ENCODE results near the gene TENM4. TPM values are rescaled to one million over a fixed set of nuclear protein-coding genes. Genes with fewer than 3 reads are reported as not detected.

Gene TENM4
- total RNA-seq, 2 donors from 2014 or later, result 68.2 to 130 TPM

GRCh38 chr11:78607696-78608095 lies 833.1 kb downstream of the TENM4 start:
- H3K4me1 ChIP-seq (ENCODE audit: control insufficient read depth, insufficient read depth, low read length), result peaks cover 12% of the 10 kb centered on the region
- no peak for DNase-seq
- H3K9me3 ChIP-seq (ENCODE audit: control insufficient read depth, low read length), result peaks cover 19% of the 10 kb centered on the region
- Mint-ChIP-seq H3K36me3 (ENCODE audit: low read depth) (no peaks in the 10 kb centered on the region), H3K4me3 (no peak overlapping the region), H3K9me3 (peaks cover 13% of the 10 kb centered on the region), H3K27me3 (ENCODE audit: insufficient read depth) (peaks cover under 1% of the 10 kb centered on the region), H3K4me1 (peaks cover 23% of the 10 kb centered on the region), H3K27ac (no peak overlapping the region)
- H3K4me3 ChIP-seq (ENCODE audit: low read length), result peak overlapping the region; percentile 9
- H3K9ac ChIP-seq (ENCODE audit: extremely low read depth, low read length, poor library complexity, severe bottlenecking), result no peak overlapping the region
- TF ChIP-seq, protein P1, sequence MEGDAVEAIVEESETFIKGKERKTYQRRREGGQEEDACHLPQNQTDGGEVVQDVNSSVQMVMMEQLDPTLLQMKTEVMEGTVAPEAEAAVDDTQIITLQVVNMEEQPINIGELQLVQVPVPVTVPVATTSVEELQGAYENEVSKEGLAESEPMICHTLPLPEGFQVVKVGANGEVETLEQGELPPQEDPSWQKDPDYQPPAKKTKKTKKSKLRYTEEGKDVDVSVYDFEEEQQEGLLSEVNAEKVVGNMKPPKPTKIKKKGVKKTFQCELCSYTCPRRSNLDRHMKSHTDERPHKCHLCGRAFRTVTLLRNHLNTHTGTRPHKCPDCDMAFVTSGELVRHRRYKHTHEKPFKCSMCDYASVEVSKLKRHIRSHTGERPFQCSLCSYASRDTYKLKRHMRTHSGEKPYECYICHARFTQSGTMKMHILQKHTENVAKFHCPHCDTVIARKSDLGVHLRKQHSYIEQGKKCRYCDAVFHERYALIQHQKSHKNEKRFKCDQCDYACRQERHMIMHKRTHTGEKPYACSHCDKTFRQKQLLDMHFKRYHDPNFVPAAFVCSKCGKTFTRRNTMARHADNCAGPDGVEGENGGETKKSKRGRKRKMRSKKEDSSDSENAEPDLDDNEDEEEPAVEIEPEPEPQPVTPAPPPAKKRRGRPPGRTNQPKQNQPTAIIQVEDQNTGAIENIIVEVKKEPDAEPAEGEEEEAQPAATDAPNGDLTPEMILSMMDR (conservative IDR thresholded peaks at IDR 0.05), result no peak
- no peaks in the 10 kb centered on the region for H3K27me3 ChIP-seq (ENCODE audit: control insufficient read depth, insufficient read depth, low read length, poor library complexity, severe bottlenecking)
- H3K36me3 ChIP-seq (ENCODE audit: control insufficient read depth, insufficient read depth, low read length), result no peaks in the 10 kb centered on the region
- H3K27ac ChIP-seq (ENCODE audit: low read depth, low read length), result no peak overlapping the region

GRCh38 chr11:78606667-78607066 lies 834.2 kb downstream of the TENM4 start:
- Mint-ChIP-seq H3K4me1 (peaks cover 23% of the 10 kb centered on the region), H3K27me3 (ENCODE audit: insufficient read depth) (peaks cover 5% of the 10 kb centered on the region), H3K36me3 (ENCODE audit: low read depth) (no peaks in the 10 kb centered on the region), H3K9me3 (peaks cover 22% of the 10 kb centered on the region), H3K27ac (no peak overlapping the region), H3K4me3 (no peak overlapping the region)
- TF ChIP-seq, protein P1 (conservative IDR thresholded peaks at IDR 0.05), result no peak
- Histone ChIP-seq H3K4me3 (ENCODE audit: low read length) (peak overlapping the region; percentile 8), H3K9ac (ENCODE audit: extremely low read depth, low read length, poor library complexity, severe bottlenecking) (no peak overlapping the region), H3K9me3 (ENCODE audit: control insufficient read depth, low read length) (peaks cover 19% of the 10 kb centered on the region), H3K27ac (ENCODE audit: low read depth, low read length) (no peak overlapping the region), H3K4me1 (ENCODE audit: control insufficient read depth, insufficient read depth, low read length) (peaks cover 12% of the 10 kb centered on the region), H3K36me3 (ENCODE audit: control insufficient read depth, insufficient read depth, low read length) (no peaks in the 10 kb centered on the region), H3K27me3 (ENCODE audit: control insufficient read depth, insufficient read depth, low read length, poor library complexity, severe bottlenecking) (no peaks in the 10 kb centered on the region)
- DNase-seq, result no peak
- 75 to 80% methylated on average over 1 to 3 of the region's 3 CpGs for WGBS, 2 experiments (ENCODE audit: insufficient coverage in 1 of 2, insufficient read length in 1 of 2)

DNA sequence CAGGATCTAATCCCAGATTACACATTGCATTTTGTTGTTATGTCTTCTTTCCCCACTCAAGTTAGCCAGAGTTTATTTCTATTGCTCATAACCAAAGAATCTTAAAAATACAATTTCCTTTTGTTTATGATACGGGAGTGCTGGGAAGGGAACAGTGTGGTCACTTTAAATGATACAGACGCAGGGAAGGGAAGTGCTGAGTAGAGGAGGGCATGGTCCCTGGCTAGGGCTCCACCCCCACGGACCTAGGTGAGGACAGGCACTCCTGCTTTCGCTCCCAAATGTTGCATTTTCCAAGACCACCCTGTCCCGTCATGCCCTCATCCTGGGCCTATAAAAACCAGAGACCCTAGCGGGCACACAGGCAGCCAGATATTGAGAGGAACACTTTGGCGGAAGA lies 835.5 kb downstream of the TENM4 start:
- no peak overlapping the region for H3K27ac Mint-ChIP-seq
- Histone ChIP-seq H3K9ac (ENCODE audit: extremely low read depth, low read length, poor library complexity, severe bottlenecking) (no peak overlapping the region), H3K36me3 (ENCODE audit: control insufficient read depth, insufficient read depth, low read length) (no peaks in the 10 kb centered on the region), H3K4me3 (ENCODE audit: low read length) (no peak overlapping the region), H3K9me3 (ENCODE audit: control insufficient read depth, low read length) (peaks cover 19% of the 10 kb centered on the region), H3K27me3 (ENCODE audit: control insufficient read depth, insufficient read depth, low read length, poor library complexity, severe bottlenecking) (no peaks in the 10 kb centered on the region), H3K27ac (ENCODE audit: low read depth, low read length) (no peak overlapping the region), H3K4me1 (ENCODE audit: control insufficient read depth, insufficient read depth, low read length) (peaks cover 12% of the 10 kb centered on the region)
- peaks cover 6% of the 10 kb centered on the region for H3K27me3 Mint-ChIP-seq (ENCODE audit: insufficient read depth)
- H3K4me3 Mint-ChIP-seq, result no peak overlapping the region
- H3K4me1 Mint-ChIP-seq, result peaks cover 23% of the 10 kb centered on the region
- H3K36me3 Mint-ChIP-seq (ENCODE audit: low read depth), result no peaks in the 10 kb centered on the region
- DNase-seq, result no peak
- peaks cover 25% of the 10 kb centered on the region for H3K9me3 Mint-ChIP-seq
- TF ChIP-seq, protein P1 (conservative IDR thresholded peaks at IDR 0.05), result no peak
- 90 to 96% methylated on average over 3 to 7 of the region's 7 CpGs for WGBS, 2 experiments (ENCODE audit: insufficient coverage in 1 of 2, insufficient read length in 1 of 2)

All from endodermal cell (in vitro differentiated cells).